T-helper 1 cell treated with Interleukin-12 subunit alpha and Interleukin-12 subunit beta and Interleukin-4 antibody, amounts not matched to agents 30 μg/mL and 1 μg/mL, for 36 hours (primary cell): ENCODE results near the gene EFNA3.

ENCODE experiments used
- H3K27ac Mint-ChIP-seq: one replicate; pipeline ENCODE4 v1.8.0; 2021; ENCODE audit warnings: mild to moderate bottlenecking, mixed read lengths
- H3K27me3 Mint-ChIP-seq: one replicate; pipeline ENCODE4 v1.8.0; 2021; ENCODE audit warnings: low read depth, mixed read lengths
- H3K36me3 Mint-ChIP-seq: one replicate; pipeline ENCODE4 v1.8.0; 2021; ENCODE audit warnings: low read depth, mixed read lengths
- H3K4me1 Mint-ChIP-seq: one replicate; pipeline ENCODE4 v1.8.0; 2021; ENCODE audit warnings: low read depth, mixed read lengths
- H3K4me3 Mint-ChIP-seq: one replicate; pipeline ENCODE4 v1.8.0; 2021; ENCODE audit warnings: mild to moderate bottlenecking, moderate library complexity, mixed read lengths
- H3K9me3 Mint-ChIP-seq: one replicate; pipeline ENCODE4 v1.8.0; 2021; ENCODE audit warnings: mixed read lengths

EFNA3 gene

GRCh38 chr1:155040358-155041093, 38.1 kb upstream of the EFNA3 start:
- Mint-ChIP-seq H3K27ac (no peak overlapping the region), H3K36me3 (no peaks in the 10 kb centered on the region)

GRCh38 chr1:155042789-155043188, 35.8 kb upstream of the EFNA3 start:
- H3K4me1 Mint-ChIP-seq = peaks cover 7% of the 10 kb centered on the region
- no peak overlapping the region for H3K4me3 Mint-ChIP-seq
- H3K9me3 Mint-ChIP-seq = no peaks in the 10 kb centered on the region
- no peaks in the 10 kb centered on the region for H3K36me3 Mint-ChIP-seq
- H3K27me3 Mint-ChIP-seq = peaks cover 14% of the 10 kb centered on the region
- H3K27ac Mint-ChIP-seq = no peak overlapping the region

More at GRCh38 chr1:155040358-155041093, 38.1 kb upstream of the EFNA3 start:
- Mint-ChIP-seq H3K4me1 (peaks cover 7% of the 10 kb centered on the region), H3K9me3 (no peaks in the 10 kb centered on the region), H3K4me3 (no peak overlapping the region), H3K27me3 (peaks cover 24% of the 10 kb centered on the region)

GRCh38 chr1:155043301-155043702, 35.3 kb upstream of the EFNA3 start:
- H3K4me1 Mint-ChIP-seq = peaks cover 7% of the 10 kb centered on the region
- no peak overlapping the region for H3K27ac Mint-ChIP-seq
- H3K36me3 Mint-ChIP-seq = no peaks in the 10 kb centered on the region
- no peak overlapping the region for H3K4me3 Mint-ChIP-seq
- H3K9me3 Mint-ChIP-seq = no peaks in the 10 kb centered on the region
- H3K27me3 Mint-ChIP-seq = peaks cover 9% of the 10 kb centered on the region

DNA sequence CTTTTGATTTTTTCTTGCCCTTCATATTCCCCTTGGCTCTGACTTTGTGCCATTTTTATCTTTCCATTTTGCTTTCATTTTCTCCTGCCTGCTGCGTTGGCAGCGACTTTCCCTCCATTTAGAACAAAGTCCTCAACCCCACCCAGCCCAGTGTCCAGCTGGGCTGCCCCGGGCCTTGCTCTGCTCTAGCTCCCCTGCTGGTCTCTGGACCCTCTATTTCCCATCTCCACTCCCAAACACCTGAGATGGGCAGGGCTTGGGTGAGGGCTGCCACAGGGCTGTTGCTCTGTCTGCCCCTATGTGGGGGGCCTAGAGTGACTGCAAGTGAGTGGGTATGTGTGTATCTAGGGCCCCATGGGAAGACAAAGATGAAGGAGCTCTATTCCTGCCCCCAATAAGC, 34.8 kb upstream of the EFNA3 start:
- peaks cover 4% of the 10 kb centered on the region for H3K27me3 Mint-ChIP-seq
- H3K9me3 Mint-ChIP-seq = no peaks in the 10 kb centered on the region
- H3K4me3 Mint-ChIP-seq = no peak overlapping the region
- peaks cover 7% of the 10 kb centered on the region for H3K4me1 Mint-ChIP-seq
- no peak overlapping the region for H3K27ac Mint-ChIP-seq
- H3K36me3 Mint-ChIP-seq = no peaks in the 10 kb centered on the region

DNA sequence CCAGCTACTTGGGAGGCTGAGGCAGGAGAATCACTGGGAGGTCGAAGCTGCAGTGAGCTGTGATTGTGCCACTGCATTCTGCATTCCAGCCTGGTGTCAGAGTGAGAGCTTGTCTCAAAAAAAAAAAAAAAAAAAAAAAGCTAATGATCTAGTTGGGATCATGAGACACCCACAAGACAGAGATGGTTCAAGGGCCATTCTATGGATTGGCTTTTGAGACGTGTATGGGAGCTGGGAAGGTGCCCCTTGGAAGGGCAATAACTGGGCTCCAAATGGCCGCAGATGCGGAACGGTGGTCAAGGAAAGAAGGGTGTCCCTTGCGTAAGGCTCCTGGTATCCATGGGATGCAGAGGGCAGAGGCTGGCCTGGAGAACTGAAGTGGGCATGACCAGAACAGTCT, 34.3 kb upstream of the EFNA3 start:
- Mint-ChIP-seq H3K9me3 (no peaks in the 10 kb centered on the region), H3K27ac (no peak overlapping the region), H3K36me3 (no peaks in the 10 kb centered on the region), H3K27me3 (peaks cover 4% of the 10 kb centered on the region), H3K4me3 (no peak overlapping the region), H3K4me1 (peaks cover 7% of the 10 kb centered on the region)

DNA sequence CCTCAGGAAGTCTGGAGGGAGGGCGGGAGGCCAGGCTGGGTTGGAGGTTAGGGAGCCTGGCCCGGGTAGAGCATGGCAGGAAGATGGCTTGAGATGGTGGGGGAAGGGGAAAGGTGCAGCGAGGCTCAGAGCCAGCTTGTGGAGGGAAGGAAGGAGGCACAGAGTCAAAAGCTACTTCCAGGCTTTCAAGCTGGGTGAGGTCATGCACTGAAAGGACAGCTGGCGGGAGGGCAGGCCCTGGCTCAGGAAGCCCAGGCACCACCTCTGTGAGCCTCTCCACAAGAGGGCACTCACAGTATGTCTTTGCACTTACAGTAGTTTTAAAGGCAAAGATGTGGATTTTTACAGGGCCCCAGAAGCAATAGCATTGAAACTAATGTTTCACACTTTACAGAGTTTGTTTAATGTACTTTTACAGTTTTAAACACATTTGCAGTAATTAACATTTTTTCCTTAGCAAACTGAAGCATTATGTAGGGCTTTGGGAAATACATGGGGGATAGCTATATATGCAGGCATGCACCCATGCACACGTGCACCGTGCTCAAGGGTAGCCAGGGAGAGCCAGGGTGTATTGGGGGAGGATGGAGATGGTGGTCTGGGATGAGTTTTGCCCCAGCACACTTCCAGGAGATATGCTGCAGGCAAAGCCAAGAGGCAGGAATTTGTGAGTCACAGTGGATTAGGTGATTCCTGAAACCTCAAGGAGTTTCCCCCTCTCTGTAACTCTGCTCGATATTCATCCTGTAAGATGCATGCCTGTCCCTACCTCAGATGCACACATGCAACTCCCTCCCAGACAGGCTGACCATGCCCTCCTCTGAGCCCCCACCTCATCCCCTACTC, 33.6 kb upstream of the EFNA3 start:
- peaks cover 12% of the 10 kb centered on the region for H3K4me1 Mint-ChIP-seq
- H3K4me3 Mint-ChIP-seq = no peak overlapping the region

GRCh38 chr1:155048449-155049334, 29.9 kb upstream of the EFNA3 start:
- H3K27me3 Mint-ChIP-seq = no peaks in the 10 kb centered on the region
- H3K4me1 Mint-ChIP-seq = peaks cover 32% of the 10 kb centered on the region
- no peaks in the 10 kb centered on the region for H3K9me3 Mint-ChIP-seq
- H3K27ac Mint-ChIP-seq = no peak overlapping the region
- peak overlapping the region; percentile 84 for H3K4me3 Mint-ChIP-seq
- H3K36me3 Mint-ChIP-seq = no peaks in the 10 kb centered on the region

More for the DNA sequence above, 33.6 kb upstream of the EFNA3 start:
- no peak overlapping the region for H3K27ac Mint-ChIP-seq
- no peaks in the 10 kb centered on the region for H3K9me3 Mint-ChIP-seq
- peaks cover 4% of the 10 kb centered on the region for H3K27me3 Mint-ChIP-seq
- H3K36me3 Mint-ChIP-seq = no peaks in the 10 kb centered on the region

GRCh38 chr1:155049651-155050559, 28.7 kb upstream of the EFNA3 start:
- Mint-ChIP-seq H3K27ac (peak overlapping the region; percentile 77), H3K4me1 (peaks cover 28% of the 10 kb centered on the region), H3K36me3 (no peaks in the 10 kb centered on the region), H3K27me3 (no peaks in the 10 kb centered on the region), H3K9me3 (no peaks in the 10 kb centered on the region), H3K4me3 (peak overlapping the region; percentile 84)

- Mint-ChIP-seq H3K9me3 (no peaks in the 10 kb centered on the region), H3K27me3 (no peaks in the 10 kb centered on the region), H3K4me3 (peak within 1 kb of the TSS; percentile 85), H3K4me1 (peaks cover 25% of the 10 kb centered on the region), H3K36me3 (peaks cover 2% of the 10 kb centered on the region), H3K27ac (peak within 1 kb of the TSS; percentile 78)
Measured at GRCh38 chr1:155050560-155051341, 27.9 kb upstream of the EFNA3 start, which contains the start of gene ADAM15. TSS of gene ADAM15 (plus strand) at chr1:155051316. CDS start at chr1:155051387, 71 bp downstream.

GRCh38 chr1:155051342-155051776, 27.3 kb upstream of the EFNA3 start:
- H3K36me3 Mint-ChIP-seq = peaks cover 4% of the 10 kb centered on the region
- peaks cover 25% of the 10 kb centered on the region for H3K4me1 Mint-ChIP-seq
- H3K4me3 Mint-ChIP-seq = peak overlapping the region; percentile 85
- H3K9me3 Mint-ChIP-seq = no peaks in the 10 kb centered on the region
- no peak overlapping the region for H3K27ac Mint-ChIP-seq
- H3K27me3 Mint-ChIP-seq = no peaks in the 10 kb centered on the region

DNA sequence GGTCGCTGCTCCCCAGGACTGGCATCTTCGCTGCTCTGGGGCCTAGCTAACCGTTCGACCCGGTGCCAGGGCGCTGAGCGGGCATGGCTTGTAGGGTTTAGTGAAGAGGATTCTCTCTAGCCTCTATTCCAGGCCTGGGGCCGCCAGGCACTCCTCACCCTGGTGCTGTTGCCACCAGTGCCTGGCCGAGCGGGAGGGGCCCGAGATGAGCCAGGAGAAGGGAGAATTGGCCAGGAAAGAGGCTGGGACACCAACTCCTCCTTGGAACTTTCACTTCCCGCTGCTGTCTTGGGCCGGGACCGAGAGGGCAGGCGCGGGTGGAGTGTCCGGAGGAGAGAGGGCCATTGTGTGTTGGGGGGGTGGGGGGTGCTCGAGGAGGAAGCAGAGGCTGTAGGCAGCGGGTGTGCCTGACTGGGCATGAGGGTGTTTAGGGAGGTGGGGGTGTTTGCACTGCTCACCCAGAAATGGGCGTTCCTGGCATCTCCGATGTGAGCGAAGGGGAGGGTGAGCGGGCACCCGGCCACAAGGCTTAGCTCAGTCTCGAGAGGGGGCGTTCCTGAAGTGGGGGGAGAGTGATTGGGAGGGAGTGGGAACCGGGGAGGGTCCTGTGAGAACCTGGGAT, 26.7 kb upstream of the EFNA3 start:
- H3K4me3 Mint-ChIP-seq = peak overlapping the region; percentile 85
- no peaks in the 10 kb centered on the region for H3K27me3 Mint-ChIP-seq
- no peaks in the 10 kb centered on the region for H3K9me3 Mint-ChIP-seq
- H3K27ac Mint-ChIP-seq = peak overlapping the region; percentile 78
- peaks cover 4% of the 10 kb centered on the region for H3K36me3 Mint-ChIP-seq
- peaks cover 25% of the 10 kb centered on the region for H3K4me1 Mint-ChIP-seq
